HUDEP-2 (cell line): ENCODE results near the gene CMTM3.
"Not testable (repeated sequence)": the region's sequence is repeated elsewhere in the genome, so short reads cannot be mapped to it uniquely, and the experiment has no call there.

Source experiments
- DNase-seq, 76 experiments: peaks; one replicate each; lab custom pipeline; 2025; ENCODE audit not compliant: unreplicated experiment in 76 of 76; lab: John Stamatoyannopoulos, UW

The CMTM3 gene

GRCh38 chr16:66605979-66606751 lies 1.7 kb downstream of the CMTM3 start:
- no peak for DNase-seq

DNA sequence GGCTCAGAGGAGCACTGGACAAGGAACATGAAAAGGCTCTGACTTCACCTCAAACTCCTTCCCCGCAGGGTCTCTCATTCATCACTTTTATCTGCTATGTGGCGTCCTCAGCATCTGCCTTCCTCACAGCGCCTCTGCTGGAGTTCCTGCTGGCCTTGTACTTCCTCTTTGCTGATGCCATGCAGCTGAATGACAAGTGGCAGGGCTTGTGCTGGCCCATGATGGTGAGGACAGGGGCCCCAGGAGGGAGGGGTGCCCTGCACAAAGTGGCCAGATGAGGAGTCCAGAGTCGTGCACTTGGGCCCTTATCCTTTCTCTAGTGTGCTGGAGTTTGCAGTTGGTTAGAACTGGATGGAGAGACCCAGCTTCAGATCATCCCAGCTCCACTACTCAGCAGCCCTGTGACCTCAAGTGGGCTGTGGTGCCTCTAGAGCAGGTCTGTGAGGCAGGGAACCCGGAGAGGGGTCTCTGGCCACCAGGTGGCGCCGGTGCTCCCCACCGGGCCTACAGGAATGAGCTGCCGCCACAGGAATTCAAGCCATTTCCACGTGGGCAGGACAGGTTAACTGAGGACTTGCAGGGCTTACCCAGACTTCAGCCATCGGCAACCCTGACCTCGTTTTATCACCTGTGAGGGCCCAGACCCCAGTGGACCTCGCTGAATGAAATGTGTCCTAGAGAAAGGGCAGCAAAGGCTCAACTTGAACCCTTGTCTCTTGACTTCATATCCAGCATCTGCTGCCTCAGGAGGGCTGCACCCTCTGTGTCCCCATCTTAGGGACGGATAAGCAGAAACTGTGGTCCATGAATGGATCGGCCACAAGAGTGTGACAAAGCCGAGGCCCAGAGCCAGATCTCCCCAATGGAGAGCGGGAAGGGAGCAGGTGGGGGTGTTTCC lies 4.0 kb downstream of the CMTM3 start:
- peak in 69 of 76 experiments; percentile 19 to 88 (median 67) for DNase-seq

DNA sequence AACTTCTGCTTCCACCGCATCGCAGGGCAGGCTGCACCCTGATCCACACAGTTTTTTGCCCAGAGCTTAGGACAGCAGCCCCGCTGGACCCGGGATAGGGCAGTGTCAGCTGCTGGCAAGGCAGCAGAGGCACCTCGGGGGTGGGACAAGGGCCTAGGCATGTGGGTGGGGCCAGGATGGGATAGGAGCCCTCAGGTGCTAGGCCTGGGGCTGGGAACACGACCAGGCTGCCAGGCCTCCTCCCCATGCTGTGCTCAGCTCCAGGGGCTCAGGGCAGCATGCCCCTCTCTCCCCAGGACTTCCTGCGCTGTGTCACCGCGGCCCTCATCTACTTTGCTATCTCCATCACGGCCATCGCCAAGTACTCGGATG lies 4.6 kb downstream of the CMTM3 start:
- no peak for DNase-seq

GRCh38 chr16:66610111-66610820 lies 5.8 kb downstream of the CMTM3 start:
- no peak for DNase-seq

DNA sequence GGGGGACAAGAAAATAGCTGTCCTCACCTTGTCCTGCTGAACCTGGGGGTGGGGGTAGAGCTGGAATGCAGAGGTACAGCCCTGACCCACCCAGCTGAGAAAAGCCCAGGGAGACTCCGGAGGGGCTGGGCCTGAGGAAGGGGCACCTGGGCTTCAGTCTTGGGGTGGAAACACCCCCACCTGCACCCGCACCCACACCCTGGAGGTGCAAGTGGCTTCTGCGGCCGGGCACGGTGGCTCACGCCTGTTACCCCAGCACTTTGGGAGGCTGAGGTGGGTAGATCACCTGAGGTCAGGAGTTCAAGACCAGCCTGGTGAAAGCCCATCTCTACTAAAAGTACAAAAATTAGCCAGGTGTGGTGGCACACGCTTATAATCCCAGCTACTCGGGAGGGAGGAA lies 7.4 kb downstream of the CMTM3 start:
- not testable (repeated sequence) for DNase-seq

DNA sequence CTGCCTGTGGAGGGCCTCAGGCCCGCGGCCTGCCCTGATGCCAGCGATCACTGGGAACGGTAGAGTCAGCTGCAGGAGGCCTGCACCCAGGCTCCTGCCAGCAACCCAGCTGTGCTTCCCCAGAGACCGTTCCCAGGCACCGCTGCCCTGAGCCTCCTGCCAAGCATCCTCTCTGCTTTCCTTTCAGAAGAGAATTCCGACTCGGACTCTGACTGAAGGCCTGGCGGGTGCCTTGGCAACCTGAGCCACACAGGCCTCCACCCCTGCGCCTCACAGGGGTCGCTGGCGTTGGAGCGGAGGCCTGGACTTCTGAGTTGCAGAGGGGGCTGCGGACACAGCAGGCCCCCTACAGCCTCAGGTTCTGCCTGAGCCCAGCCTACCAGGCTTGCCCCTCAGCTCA lies 7.9 kb downstream of the CMTM3 start:
- no peak for DNase-seq

DNA sequence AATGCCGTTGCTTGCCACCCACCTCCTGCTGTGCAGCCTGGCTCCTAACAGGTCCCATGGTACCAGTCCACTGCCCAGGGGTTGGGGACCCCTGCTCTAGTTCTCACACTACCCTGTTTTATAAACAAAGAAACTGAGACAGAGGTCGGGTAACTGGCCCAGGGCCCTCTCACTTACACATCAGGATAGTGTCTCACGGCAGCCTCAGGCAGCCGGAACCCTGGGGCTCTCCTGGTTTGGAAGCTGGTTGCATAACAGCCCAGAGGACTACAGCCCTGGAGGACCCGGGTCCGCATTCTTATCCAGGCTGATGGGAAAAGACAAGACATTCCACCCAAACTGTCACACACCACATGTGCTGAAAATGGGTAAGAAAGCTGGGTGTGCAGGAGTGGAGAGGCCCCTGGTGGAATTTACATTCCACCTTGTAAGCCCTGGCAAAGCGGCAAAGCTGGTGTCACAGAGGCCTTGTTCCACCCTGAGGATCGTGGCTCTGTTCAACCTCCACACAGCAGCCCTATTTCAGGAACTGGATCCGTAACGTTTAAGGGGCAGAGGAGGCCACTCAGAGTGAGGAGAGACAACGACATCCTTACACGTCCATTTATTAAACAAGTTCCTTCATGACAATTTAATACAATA lies 9.8 kb downstream of the CMTM3 start:
- DNase-seq: no peak

DNA sequence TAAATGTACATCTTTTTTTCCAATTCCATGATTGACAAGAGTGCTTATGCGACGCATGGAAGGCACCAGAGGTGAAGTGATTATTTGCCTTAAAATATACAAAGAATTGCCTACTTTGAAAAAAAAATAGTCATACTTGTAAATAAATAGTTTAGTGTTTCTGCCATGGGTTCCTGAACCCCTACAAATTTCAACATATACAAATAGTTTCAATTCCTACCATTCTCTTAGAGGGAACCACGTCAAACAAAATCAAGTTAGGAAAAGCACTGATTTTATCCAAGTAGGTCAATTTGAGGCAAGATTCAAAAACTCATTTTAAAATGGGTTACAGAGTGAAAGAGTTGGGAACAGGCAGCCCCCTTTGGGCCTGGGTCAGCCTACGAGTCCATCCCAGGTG lies 11.7 kb downstream of the CMTM3 start:
- DNase-seq: no peak

GRCh38 chr16:66616592-66616991 lies 12.1 kb downstream of the CMTM3 start:
- no peak for DNase-seq

GRCh38 chr16:66617010-66617434 lies 12.5 kb downstream of the CMTM3 start:
- no peak for DNase-seq

DNA sequence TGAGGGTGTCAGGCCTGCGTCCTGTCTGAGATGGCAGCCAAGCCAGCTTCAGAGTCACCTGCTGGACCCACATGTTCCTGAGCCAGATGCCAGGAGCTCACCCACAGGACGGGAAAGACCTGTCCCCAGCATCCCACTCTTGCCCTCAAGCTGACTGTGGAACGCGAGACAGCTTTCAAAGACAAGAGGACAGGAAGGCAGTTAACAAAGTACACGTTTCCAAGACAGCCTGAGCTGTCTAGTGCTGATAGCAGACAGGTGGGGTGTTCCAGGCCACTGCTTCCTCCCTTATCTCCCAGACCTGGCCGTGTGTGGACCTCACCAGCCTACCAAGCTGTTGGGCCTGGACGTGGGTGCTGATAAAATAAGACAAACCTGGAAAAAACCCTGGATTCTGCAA lies 13.2 kb downstream of the CMTM3 start:
- DNase-seq: peak in 53 of 76 experiments; percentile 6 to 70 (median 35)

GRCh38 chr16:66618588-66619375 lies 14.3 kb downstream of the CMTM3 start:
- DNase-seq: peak in 4 of 76 experiments; percentile 6 to 22 (median 22)

DNA sequence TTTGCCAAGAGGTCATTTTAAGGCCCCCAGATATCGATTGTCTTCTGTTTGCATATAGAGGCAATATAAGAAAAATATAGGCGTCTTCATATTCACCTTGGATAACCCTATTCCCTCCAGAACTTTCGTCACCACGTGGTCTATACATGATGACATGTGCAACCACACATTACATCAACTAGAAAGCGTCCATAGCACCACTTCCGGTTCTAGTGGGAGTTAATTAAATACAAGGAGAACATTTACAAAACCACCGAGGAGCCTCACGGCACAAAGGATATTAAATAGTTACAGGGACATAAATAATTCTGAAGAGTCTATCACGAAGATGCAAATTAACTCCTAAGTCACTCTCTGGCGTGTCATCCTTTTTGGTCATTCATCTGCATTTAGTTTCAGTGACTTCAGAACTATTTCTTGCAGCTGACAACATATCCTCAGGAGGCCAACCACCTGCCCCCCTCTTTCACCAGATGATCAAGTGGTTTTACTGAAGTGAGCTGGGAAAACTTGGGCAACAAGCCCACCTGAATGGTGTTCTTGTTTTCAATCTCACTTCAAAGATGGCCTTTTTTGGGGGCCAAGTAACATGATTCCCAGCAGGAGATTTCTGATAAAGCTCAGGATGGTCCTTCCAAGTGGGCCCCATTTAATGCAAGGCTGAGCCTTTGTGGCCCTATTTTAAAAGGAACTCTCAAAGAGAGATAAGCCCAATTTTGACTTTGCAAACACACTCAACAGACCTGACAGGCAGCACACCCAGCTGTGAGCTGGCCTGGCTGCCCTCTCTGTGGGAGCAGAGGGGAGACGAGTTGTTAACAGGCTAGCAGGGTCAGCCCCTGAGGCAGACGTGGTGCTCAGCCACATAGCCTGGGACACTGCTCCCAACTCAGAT lies 15.3 kb downstream of the CMTM3 start:
- no peak for DNase-seq

DNA sequence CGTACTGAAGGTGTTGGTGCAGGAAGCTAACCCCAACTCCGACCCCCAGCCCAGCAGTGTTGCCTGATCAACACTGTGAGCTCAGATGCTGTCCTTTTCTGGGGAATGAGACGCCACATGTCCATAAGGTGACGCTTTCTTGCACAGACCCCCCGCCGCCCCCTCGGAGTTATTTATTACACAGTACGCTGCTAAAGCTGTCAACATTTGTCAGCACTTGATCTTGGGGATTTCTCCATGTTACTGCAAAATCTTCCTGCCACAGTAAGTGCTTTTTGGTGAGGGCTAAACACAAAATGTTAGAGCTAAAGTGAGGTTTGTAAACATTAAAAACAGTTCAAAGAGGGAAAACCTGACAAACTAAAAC lies 15.9 kb downstream of the CMTM3 start:
- no peak for DNase-seq

DNA sequence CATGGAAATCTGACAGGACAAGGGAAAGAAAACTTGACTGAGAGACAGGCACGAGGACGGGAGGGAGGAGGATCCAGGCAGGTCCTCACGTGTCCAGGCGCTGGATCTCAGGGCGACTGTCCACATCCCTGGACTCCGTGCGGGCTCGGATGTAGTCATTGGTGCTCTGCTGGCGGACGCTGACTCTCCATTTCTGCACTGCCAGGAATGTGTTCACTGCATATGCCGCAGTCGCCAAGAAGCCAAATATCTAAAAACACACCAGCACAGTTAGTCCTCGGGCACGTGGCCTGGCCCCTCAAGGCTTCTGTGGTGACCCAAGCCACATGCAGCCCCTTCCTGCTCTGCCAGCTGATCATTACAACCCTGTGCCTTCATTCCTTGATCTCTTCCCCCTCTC lies 17.5 kb downstream of the CMTM3 start:
- DNase-seq: no peak

DNA sequence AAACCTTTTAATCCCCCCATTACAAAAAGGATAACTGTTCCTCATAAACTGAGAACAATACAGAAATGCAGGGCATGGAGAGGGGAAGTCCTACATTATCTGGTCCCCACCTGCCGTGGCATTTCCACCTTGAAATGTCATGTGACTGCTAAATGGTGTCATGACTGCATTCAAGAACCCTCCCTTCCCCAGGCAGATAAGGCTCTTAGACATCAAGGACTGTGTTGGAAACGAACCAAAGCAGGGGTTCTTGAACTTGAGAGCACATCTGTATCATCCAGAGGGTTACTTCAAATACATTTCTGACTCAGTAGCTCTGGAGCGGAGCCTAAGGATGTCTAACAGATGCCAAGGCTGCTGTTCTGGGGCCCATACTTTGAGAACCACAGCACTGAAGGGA lies 18.4 kb downstream of the CMTM3 start:
- DNase-seq: peak in 26 of 76 experiments; percentile 8 to 73 (median 31)

GRCh38 chr16:66623755-66624154 lies 19.3 kb downstream of the CMTM3 start:
- no peak for DNase-seq

DNA sequence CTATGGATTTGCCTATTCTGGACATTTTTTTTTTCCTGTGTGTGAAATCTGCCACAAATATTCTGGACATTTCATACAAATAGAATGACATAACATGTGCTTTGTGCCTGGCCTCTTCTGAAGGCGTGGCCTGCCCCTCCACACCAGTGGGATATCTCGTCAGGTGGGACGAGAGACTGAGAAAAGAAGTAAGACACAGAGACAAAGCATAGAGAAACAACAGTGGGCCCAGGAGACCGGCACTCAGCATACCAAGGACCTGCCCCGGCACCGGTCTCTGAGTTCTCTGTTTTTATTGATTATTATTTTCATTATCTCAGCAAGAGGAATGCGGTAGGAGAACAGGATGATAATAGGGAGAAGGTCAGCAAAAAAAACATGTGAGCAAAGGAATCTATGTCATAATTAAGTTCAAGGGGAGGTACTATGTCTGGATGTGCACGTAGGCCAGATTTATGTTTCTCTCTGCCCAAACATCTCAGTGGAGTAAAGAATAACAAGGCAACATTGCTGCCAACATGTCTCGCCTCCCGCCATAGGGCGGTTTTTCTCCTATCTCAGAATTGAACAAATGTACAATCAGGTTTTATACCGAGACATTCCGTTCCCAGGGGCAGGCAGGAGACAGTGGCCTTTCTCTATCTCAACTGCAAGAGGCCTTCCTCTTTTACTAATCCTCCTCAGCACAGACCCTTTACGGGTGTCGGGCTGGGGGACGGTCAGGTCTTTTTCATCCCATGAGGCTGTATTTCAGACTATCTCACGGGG lies 23.3 kb downstream of the CMTM3 start:
- DNase-seq: not testable (repeated sequence)
